GM19328 (cell line): ENCODE data around the gene LRRC8D.

Experiments
- ATAC-seq: cut with Tn5 transposase; IDR thresholded peaks from one replicate; pipeline ENCODE4 v1.9.1; 2021; ENCODE audit warnings: mild to moderate bottlenecking, moderate library complexity; ENCODE audit not compliant: unreplicated experiment

The LRRC8D gene

GRCh38 chr1:89832496-89833127 is 11.8 kb downstream of the LRRC8D start:
- ATAC-seq: no peak

DNA sequence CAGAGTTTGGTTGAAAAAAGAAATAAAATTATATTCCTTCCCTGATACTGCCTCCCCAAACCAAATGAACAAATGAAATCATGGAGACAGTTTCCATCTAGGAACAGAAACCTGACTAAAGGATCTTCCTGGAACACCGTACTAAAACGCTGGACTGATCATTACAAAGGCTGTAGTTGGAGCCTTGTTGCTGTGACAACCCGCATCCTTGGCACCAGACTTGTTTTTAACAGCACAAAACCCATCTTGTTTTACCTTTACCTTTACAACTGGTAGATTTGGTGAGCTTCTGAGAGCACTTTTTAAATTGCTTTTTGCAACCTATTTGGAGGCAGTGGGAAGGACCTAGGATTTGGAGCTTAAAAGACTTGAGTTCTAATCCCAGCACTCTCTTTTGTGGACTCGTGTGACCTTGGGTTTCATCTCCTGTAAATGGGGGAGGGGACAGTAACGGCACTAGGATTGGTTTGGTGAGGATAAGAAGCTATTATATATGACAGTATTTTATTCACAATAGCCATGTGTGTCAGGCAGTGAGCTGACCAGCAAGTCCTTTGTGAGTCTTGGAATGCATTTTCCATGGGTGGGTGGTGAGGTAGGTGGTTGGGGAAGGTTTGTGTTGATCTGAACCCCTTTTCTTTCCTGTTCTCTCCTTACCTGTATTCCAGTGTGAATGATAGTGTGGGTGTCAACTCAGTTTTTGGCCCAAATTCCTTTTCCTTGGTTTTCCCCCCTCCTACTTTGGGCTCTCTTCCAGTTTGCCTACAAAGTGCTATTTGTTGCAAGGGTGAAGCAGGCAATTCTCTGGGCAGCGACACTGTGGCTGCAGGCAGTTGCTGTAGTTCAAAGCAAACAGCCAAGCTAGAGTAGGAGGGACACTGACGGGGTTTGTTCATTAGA is 12.6 kb downstream of the LRRC8D start:
- ATAC-seq: no peak

DNA sequence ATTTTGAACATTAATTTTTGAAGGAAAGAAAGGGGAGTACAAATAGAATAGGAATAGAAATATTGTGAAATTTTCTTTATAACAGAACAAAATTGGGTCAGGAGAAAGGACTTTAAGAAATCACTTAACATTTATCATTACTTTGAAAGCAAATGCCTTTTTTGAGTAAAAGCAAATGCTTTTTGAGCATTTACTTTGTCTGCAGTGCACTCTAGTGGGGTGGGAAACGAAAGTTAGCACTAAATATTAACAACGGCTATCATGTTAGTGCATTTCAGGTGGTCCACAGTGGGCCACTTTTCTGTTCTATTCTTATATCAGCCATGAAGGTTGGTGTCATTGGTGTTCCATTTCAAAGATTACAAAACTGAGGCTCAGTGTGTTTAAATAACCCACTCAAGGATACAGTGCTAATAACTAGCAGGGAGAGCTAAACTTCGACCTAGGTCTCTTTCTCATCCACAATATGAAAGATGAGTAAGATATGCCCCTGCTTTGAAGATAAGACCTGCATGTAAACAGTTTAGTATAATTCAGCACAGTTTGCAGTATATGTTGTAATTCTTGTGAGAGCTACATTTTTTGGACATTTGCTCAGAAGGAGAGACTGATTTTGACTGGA is 13.4 kb downstream of the LRRC8D start:
- no peak for ATAC-seq

DNA sequence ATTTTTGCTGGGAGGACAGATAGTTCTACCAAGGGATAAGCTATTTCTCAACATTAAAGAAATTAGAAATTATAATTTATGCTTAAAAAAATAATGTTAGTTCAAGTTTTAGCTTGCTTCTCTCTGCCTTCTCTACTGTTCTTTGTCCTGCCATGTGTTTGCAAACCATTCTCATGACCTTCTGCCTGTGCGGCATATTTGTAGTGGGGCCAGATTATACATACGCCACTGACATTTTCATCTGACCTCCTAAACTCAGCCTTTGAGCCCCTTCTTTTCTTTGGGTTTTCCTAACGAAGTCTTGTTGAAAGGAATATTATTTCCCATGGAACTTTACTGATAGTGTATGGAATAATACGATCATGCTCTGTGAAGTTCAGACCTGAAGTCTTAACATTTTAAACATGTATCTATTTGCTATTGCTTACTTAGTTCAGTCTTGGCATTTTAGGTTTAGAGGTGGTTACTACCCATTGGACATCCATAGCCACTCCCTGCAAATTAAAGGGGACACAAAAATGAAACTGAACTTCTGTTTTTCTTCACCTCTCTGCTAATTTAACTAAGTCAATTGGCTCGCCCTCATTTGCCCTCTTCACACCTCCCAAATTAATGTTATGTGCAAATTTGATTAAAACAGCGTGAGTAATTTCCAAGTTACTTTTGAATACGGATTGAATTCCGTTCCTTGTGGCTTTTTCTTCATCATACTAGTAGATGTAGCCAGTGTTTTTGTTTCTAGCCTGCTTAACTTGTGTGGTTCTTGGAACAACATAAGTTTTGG is 15.6 kb downstream of the LRRC8D start:
- no peak for ATAC-seq

- ATAC-seq: no peak
Measured at GRCh38 chr1:89837036-89837481, 16.2 kb downstream of the LRRC8D start.

DNA sequence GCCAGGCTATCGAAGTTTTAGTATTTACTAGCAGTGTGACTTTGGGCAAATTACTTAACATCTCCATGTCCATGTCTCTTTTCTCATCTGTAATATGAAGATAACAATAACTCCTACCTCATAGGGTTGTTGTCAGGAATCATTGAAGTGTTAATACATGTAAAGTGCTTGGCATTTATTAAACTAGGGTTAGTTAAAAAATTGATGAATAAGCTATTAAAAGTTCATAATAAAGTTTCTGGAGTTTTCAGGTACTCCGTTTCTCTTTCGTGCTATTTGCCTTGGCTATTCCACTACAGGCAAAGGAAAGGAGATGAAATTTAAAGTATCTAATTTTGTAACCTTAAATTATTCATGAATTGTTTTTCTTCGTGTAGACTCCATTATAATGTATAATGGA is 16.7 kb downstream of the LRRC8D start:
- ATAC-seq: no peak

- ATAC-seq: no peak
Measured at GRCh38 chr1:89839516-89839915, 18.7 kb downstream of the LRRC8D start.

DNA sequence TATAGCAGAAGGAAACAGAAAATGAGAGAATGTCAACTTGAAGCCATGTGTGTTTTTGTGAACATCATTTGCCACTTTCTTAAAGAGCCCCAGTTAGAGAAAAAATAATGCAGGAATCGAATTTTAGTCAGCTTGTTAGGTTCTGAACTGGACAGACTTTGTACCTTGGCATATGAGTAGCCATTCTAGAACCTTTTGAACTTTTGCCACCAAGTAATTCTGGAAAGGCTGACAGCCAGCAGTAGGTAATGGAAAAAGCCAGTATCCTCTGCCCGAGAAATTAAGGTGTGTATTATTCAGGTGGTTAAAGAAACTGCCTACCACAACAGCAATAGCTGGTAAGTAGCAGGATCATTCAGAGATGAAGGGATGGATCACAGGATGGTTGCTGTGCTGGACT is 20.7 kb downstream of the LRRC8D start:
- no peak for ATAC-seq

GRCh38 chr1:89842567-89843272 is 21.9 kb downstream of the LRRC8D start:
- peak; percentile 34 for ATAC-seq

DNA sequence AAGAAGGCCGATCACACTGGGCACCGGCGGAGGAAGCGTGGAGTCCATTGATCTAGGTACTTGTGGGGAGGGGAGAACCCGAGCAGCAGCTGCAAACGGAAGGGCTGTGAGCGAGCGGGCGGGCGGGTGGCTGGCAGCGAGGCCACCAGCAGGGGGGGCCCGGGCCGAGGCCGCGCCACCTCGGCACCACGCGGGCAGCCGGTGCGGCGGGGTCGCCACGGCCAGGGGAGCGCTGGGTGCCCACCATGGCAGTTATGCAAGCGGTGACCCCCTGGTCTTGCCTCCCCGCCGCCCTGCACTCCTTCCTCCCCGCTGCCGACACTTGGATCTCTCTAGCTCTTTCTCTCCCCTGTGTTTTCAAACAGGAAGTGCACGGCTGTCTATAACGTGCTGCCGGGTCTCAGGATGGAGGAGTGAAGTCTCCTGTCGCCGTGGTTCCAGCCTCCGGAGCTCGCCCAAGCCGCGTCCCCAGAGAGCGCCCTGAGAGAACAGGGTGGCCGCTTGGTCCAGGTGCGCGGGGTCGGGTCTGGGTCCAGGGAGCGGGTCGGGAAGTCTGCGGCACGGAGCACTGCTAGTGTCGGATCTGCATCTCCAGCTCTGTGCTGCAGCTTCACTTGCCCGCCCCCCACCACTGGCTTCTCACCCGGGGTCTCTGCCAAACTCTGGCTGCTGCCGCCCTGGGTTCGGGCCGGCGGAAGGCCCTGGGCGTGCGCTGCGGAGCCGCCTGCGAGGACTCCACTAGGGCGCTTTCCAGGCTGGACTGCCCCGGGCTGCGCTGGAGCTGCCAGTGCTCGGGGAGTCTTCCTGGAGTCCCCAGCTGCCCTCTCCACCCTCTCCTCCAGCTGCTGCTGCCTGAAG is 22.7 kb downstream of the LRRC8D start:
- ATAC-seq: peak; percentile 93

DNA sequence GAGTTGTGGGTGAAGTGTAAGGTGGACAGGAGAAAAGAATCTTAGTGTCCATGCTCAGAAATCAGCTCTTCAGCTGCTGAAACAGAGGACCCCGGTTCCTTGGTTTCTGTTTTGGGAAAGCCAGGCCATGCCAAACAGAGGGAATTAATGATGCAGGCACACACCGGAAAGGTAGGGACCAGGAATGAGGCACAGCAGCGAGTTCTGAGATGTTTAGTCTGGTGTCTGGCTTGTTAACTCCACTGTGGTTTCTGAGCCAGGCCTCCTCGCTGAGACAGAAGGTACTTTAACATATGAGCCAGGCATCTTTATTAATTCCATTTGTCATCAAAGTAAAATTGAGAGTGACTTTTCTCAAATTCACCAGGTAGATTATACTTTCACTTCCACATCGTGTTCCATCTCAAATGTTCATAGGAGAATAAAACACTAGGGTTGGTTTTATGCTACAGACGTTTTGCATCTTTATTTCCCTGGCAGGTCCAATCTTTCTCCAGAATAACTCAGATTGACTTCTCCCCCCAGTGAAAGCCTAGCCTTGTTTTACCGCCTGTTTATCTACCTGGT is 23.5 kb downstream of the LRRC8D start:
- ATAC-seq: no peak

DNA sequence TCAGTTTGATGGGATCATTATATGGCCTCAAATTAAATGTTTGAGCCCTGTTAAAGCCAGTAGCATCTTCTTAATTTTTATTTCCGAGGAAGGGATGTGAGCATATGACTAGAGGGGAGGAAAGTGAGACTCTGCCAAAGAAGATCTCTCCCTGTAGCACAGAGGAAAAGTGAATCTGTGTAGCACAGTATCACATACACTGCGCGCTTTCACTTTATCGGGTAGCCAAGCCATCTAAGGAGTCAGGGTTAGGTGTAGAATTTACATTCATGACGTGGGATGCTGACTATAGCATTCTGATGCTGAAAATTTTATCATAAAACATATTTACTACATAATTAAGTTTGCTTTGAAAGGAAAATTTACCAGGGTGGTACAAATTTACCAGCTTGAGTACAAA is 24.0 kb downstream of the LRRC8D start:
- ATAC-seq: no peak

DNA sequence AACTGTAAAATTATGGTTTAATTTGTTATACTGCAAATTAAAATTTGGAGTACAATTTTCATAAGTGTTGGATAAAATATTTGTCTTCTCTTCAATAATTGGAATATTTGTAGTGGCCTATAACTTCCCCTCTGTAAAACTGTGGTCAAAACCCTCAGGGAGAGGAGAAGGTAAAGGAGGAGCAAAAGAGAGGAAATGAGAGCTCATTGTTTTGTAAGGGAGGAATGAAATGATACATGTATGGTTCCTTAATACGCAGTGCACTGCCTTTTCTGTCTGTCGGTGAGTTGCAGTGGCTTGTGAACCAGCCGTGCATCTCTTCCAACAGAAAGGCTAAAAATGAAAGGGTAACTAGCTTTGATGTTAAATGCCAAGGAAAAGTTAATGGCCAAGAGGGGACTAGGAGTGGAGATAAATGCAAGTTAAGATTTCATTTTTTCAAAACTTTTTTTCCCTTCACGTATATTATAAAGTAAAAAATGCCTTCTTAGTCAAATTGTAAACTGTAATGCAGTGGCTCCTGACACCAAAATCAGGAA is 26.4 kb downstream of the LRRC8D start:
- ATAC-seq: no peak

DNA sequence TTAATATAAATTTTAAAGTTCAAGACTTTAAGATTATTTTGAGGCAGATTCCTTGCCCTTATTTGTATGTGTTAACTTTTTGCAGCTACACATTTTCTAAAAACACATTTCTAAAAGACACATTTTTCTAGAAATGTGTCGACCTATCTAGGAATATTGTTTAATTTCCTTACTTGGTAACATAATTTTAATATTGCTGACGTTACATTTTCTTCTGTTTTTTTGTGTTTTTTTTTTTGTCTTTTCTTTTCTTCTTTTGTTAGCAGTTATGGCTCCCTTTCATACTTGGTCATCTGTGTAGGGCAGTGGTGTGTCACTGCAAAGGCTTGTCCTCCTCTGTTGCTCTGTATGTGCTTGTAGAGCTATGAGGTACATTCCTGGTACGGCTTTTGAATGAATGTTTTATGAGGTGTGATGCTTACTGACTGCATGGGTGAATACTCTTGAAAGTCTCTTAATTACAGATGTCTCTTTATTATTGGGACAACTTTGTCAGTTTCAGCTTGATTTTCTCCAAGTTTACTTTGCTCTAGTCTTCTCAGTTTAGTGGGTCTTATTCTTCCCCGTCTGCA is 30.1 kb downstream of the LRRC8D start:
- no peak for ATAC-seq

GRCh38 chr1:89854140-89854539 is 33.3 kb downstream of the LRRC8D start:
- ATAC-seq: no peak

DNA sequence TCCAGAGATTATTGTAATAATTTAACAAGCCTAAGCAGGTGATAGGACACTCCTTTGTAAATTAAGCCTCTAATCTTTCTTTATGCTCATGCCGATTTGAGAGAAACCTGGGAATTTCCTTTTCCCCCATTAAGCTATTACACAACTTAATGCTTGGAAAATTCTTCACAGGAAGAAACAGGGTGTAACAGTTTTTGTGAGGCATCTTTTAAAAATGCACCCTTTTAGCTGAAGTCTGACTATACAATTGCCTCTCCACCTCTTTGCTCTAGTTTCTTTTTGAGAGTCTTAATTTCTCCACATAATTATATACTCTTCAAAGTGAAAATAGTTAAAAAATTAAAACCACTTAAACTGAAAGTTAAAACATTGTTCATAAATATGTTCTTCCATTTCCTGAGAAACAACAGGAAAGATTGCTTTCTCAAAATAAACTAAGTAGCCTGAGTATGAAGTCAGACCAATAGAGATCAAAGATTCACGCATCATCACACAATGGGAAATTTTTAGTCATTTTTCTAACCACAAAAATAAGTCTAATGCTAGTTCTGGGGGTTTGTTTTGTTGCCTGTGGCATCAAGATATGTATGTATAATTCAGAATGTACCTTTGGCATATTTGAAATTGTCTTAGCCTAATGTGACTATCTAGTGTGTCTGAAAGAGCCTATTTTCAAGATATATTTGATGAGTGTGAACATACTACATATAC is 34.7 kb downstream of the LRRC8D start:
- ATAC-seq: peak; percentile 79

DNA sequence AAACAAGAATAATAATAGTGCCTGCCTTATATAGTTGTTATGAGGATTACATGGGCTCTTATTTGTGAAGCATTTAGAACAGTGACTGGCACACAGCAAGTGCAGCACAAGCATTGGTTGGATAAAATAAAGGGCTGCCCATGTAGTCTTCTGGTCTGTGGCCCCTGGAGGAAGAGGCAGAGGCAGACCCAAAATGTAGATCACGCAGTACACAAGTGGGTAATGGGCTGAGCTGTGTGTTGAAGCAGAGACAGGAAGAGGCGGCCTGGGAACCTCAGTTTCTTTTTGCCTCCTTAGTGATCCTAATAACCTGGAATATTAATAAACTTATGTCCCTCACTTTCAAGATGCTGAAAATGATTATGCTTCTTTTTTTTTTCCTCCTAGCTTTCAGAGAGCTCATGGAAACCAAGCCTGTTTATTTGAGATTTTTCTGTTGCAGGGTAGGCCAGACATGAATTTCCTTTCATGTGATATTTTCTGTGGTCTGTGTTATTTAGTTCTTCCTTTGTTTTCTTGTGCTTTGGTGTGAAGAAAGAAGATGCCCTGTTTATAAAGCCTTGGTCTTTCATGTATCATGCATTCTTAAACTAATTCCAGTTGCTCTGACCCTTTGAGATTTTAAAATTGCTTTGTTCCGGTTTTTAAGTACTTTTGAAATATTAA is 42.5 kb downstream of the LRRC8D start:
- no peak for ATAC-seq
